HCT116 (cell line): ENCODE results near the gene SLC28A3. TPM values are rescaled to one million over a fixed set of nuclear protein-coding genes. Genes with fewer than 3 reads are reported as not detected.

Source experiments
- ATAC-seq: fragments of 200-7000 bp; cut with Tn5 transposase; 2 replicates; pipeline ENCODE4 v1.9.1; 2020; ENCODE audit warnings: mild to moderate bottlenecking, moderate library complexity
- BruUV-seq: library from RNA; stranded (reverse); fragments of 400-500 nt; replicated peaks from 2 replicates; lab custom pipeline; 2021; lab: Mats Ljungman, UMichigan
- CTCF ChIA-PET: fragments of 300-600 bp; sonication (Branson Sonifier 250); formaldehyde crosslinking; loops from one replicate; lab custom pipeline; 2021; ENCODE audit warnings: antibody characterized with exemption; lab: Charles Lee
- POLR2A ChIA-PET: fragments of 300-600, 350-600 bp; sonication (Branson Sonifier 250); formaldehyde crosslinking; loops from one replicate; lab custom pipeline; 2021; ENCODE audit warnings: antibody characterized with exemption; lab: Charles Lee
- RAD21 ChIA-PET, 2 experiments: fragments of 300-600 bp; sonication (Branson Sonifier 250); formaldehyde crosslinking; loops; one replicate each; lab custom pipeline; 2023; ENCODE audit warnings: low total read pairs in 2 of 2; ENCODE audit not compliant: uncharacterized antibody in 2 of 2, unreplicated experiment in 2 of 2, low non-redundant PET in 1 of 2; lab: Charles Lee
- DNase-seq: peaks from one replicate; pipeline ENCODE4 v3.0.0-alpha.2; 2010; ENCODE audit warnings: low read depth, low spot score
- H2AFZ ChIP-seq: fragments of 200-600 bp; shearing (Covaris generic), sonication (generic); 2 replicates; pipeline ENCODE4 v1.6.1; 2017; ENCODE audit warnings: low read depth, mixed run types, mixed read lengths, antibody characterized with exemption, low read length; ENCODE audit not compliant: poor library complexity, severe bottlenecking
- H3K27ac ChIP-seq: 2 replicates; pipeline ENCODE4 v1.5.1; 2012; ENCODE audit warnings: low read depth, low read length
- H3K27me3 ChIP-seq: fragments of 200-600 bp; sonication (generic); 2 replicates; pipeline ENCODE4 v1.6.1; 2016; ENCODE audit warnings: mixed run types, low read length, mixed read lengths; ENCODE audit not compliant: insufficient read depth
- H3K36me3 ChIP-seq, 2 experiments: fragments of 200-500 bp in 1 of 2; fragments of 200-600 bp in 1 of 2; sonication (Bioruptor generic) in 1 of 2; sonication (generic) in 1 of 2; 2 replicates each; pipeline versions ENCODE4 v1.5.1 to v1.6.1; 2014 to 2016; ENCODE audit warnings: low read length in 2 of 2, inconsistent platforms in 1 of 2, mixed read lengths in 1 of 2, mixed run types in 1 of 2; ENCODE audit not compliant: insufficient read depth in 2 of 2, control insufficient read depth in 1 of 2
- H3K4me1 ChIP-seq, 2 experiments: fragments of 200-600 bp in 1 of 2; sonication (generic) in 1 of 2; 2 replicates each; pipeline versions ENCODE4 v1.5.1 to v1.6.1; 2012 to 2017; ENCODE audit warnings: low read length in 2 of 2, inconsistent platforms in 1 of 2, mild to moderate bottlenecking in 1 of 2, mixed read lengths in 1 of 2, mixed run types in 1 of 2, moderate library complexity in 1 of 2; ENCODE audit not compliant: insufficient read depth in 2 of 2, control insufficient read depth in 1 of 2
- H3K4me2 ChIP-seq: fragments of 200-600 bp; sonication (generic); 2 replicates; pipeline ENCODE4 v1.6.1; 2017; ENCODE audit warnings: mixed run types, low read length, mixed read lengths
- H3K4me3 ChIP-seq, 2 experiments: fragments of 200-600 bp in 1 of 2; sonication (generic) in 1 of 2; replicated peaks in 1 of 2; 2 replicates each; pipeline ENCODE4 v1.5.1; 2011 to 2016; ENCODE audit warnings: low read length in 2 of 2, control low read depth in 1 of 2, low read depth in 1 of 2, mild to moderate bottlenecking in 1 of 2, mixed read lengths in 1 of 2, mixed run types in 1 of 2
- H3K79me2 ChIP-seq: fragments of 200-600 bp; sonication (generic); 2 replicates; pipeline ENCODE4 v1.6.1; 2017; ENCODE audit warnings: mild to moderate bottlenecking, mixed run types, low read length, moderate library complexity, mixed read lengths; ENCODE audit not compliant: insufficient read depth
- H3K9ac ChIP-seq: fragments of 200-600 bp; sonication (generic); 2 replicates; pipeline ENCODE4 v1.6.1; 2016; ENCODE audit warnings: low read length, mixed read lengths
- H3K9me2 ChIP-seq: fragments of 200-600 bp; sonication (generic), shearing (Covaris generic); 2 replicates; pipeline ENCODE4 v1.6.1; 2017; ENCODE audit warnings: mixed run types, mild to moderate bottlenecking, moderate library complexity; ENCODE audit not compliant: insufficient read depth
- H3K9me3 ChIP-seq, 2 experiments: fragments of 200-500 bp in 1 of 2; fragments of 200-600 bp in 1 of 2; sonication (Bioruptor generic) in 1 of 2; sonication (generic) in 1 of 2; 2 replicates each; pipeline ENCODE4 v1.6.1; 2014 to 2017; ENCODE audit warnings: low read length in 2 of 2, mixed read lengths in 2 of 2, inconsistent platforms in 1 of 2, low read depth in 1 of 2, mild to moderate bottlenecking in 1 of 2, mixed run types in 1 of 2, moderate library complexity in 1 of 2; ENCODE audit not compliant: control insufficient read depth in 1 of 2, insufficient read depth in 1 of 2
- H4K20me1 ChIP-seq: fragments of 200-600 bp; sonication (generic), shearing (Covaris generic); 2 replicates; pipeline ENCODE4 v1.6.1; 2017; ENCODE audit warnings: mixed run types, mild to moderate bottlenecking, moderate library complexity; ENCODE audit not compliant: insufficient read depth
- ELF1 ChIP-seq: IDR thresholded peaks from 2 replicates; pipeline ENCODE4 v1.6.1; 2012; ENCODE audit warnings: low read depth, borderline replicate concordance
- EZH2 ChIP-seq: fragments of 200-600 bp; sonication (generic); IDR thresholded peaks from 2 replicates; pipeline ENCODE4 v1.6.1; 2017; ENCODE audit warnings: antibody characterized with exemption, mixed run types
- FOSL1 ChIP-seq: IDR thresholded peaks from 2 replicates; pipeline ENCODE4 v1.6.1; 2012; ENCODE audit warnings: low read depth
- POLR2A ChIP-seq: IDR thresholded peaks from 2 replicates; pipeline ENCODE4 v1.7.0; 2011; ENCODE audit warnings: borderline replicate concordance; ENCODE audit not compliant: insufficient read depth, insufficient read length; ENCODE audit errors: extremely low read depth
- POLR2AphosphoS5 ChIP-seq: IDR thresholded peaks from 2 replicates; pipeline ENCODE4 v1.6.1; 2011; ENCODE audit warnings: mild to moderate bottlenecking, low read depth, low read length, moderate library complexity
- ZBTB33 ChIP-seq: IDR thresholded peaks from 2 replicates; pipeline ENCODE4 v1.6.1; 2011; ENCODE audit warnings: mild to moderate bottlenecking, low read length, moderate library complexity; ENCODE audit not compliant: insufficient replicate concordance; ENCODE audit errors: extremely low read depth
- ZFX ChIP-seq: fragments of 450-650 bp; IDR thresholded peaks from 2 replicates; pipeline ENCODE4 v1.6.1; 2017
- ZNF274 ChIP-seq: fragments of 200-500 bp; sonication (Bioruptor generic); IDR thresholded peaks from 2 replicates; pipeline ENCODE4 v1.6.1; 2014; ENCODE audit warnings: mild to moderate bottlenecking, low read depth, low read length, inconsistent platforms
- intact Hi-C: fragments of 100-400 bp; cut with micrococcal nuclease; formaldehyde crosslinking; loops from 2 replicates; pipeline ENCODE4 v1.10.0; 2022
- total RNA-seq: library from RNA; stranded (reverse); gene quantifications from one replicate; pipeline ENCODE4 v1.2.1, GENCODE V29; 2021; ENCODE audit not compliant: unreplicated experiment

Gene SLC28A3
- total RNA-seq, 1 experiment from 2014 or later, result not detected

- TF ChIP-seq ZFX, result no peak
- no peak for TF ChIP-seq ELF1
- no peak for TF ChIP-seq EZH2
Observed at GRCh38 chr9:84357275-84357674, 16.7 kb upstream of the SLC28A3 start (continued).

- DNase-seq, result no peak
- TF ChIP-seq ZBTB33, result no peak
- no peak for TF ChIP-seq ZFX
- TF ChIP-seq POLR2A, result no peak
- TF ChIP-seq ZNF274, result no peak
- TF ChIP-seq FOSL1, result no peak
- no peak for TF ChIP-seq POLR2AphosphoS5
- Histone ChIP-seq H4K20me1 (no peaks in the 10 kb centered on the region), H3K36me3 (no peaks in the 10 kb centered on the region), H3K9me3 (no peaks in the 10 kb centered on the region), H3K27ac (no peak overlapping the region), H3K9me2 (no peaks in the 10 kb centered on the region), H2AFZ (no peak overlapping the region), H3K27me3 (no peaks in the 10 kb centered on the region), H3K4me2 (no peak overlapping the region), H3K4me1 (no peaks in the 10 kb centered on the region), H3K4me3 (no peak overlapping the region), H3K79me2 (no peaks in the 10 kb centered on the region), H3K9ac (no peak overlapping the region)
- no peak for ATAC-seq
- CTCF ChIA-PET, result no interaction called here
- POLR2A ChIA-PET, result no interaction called here
- intact Hi-C loops, result no loop called here
- RAD21 ChIA-PET, result no interaction called here
- BruUV-seq, result no TSS peak
Observed at GRCh38 chr9:84354035-84354434, 13.5 kb upstream of the SLC28A3 start.
